Fibroblast of skin of left biceps (primary cell): ENCODE data around the gene OR12D1.

Experiments
- DNase-seq, 2 experiments: peaks; one replicate each; pipeline ENCODE4 v3.0.0-alpha.2; 2013; ENCODE audit warnings: low read depth in 2 of 2

The OR12D1 gene

GRCh38 chr6:29465279-29465678, 50.6 kb downstream of the OR12D1 start:
- no peak for DNase-seq

GRCh38 chr6:29465801-29466200, 51.1 kb downstream of the OR12D1 start:
- no peak for DNase-seq

GRCh38 chr6:29466241-29466640, 51.5 kb downstream of the OR12D1 start:
- DNase-seq = no peak
